Transverse colon (tissue), 4 donors: ENCODE results near the gene TUBD1. TPM values are rescaled to one million over a fixed set of nuclear protein-coding genes. Genes with fewer than 3 reads are reported as not detected.

Source experiments
- DNase-seq: peaks from one replicate; pipeline ENCODE4 v3.0.0-alpha.2; 2019
- H3K27ac ChIP-seq, 4 donors: fragments of 200-600 bp; sonication (generic); 2 replicates each; pipeline ENCODE4 v1.5.1; 2016 to 2018; ENCODE audit warnings: inconsistent platforms in 4 of 4
- H3K27me3 ChIP-seq: fragments of 200-600 bp; sonication (generic); 2 replicates; pipeline ENCODE4 v1.5.1; 2017; ENCODE audit warnings: inconsistent platforms
- H3K36me3 ChIP-seq, 4 donors: fragments of 200-600 bp; sonication (generic); 2 replicates each; pipeline ENCODE4 v1.5.1; 2017 to 2019; ENCODE audit warnings: inconsistent platforms in 4 of 4
- H3K4me1 ChIP-seq, 4 donors: fragments of 200-600 bp; sonication (generic); 2 replicates each; pipeline ENCODE4 v1.5.1; 2017 to 2020; ENCODE audit warnings: inconsistent platforms in 4 of 4
- H3K4me3 ChIP-seq, 4 donors: fragments of 200-600 bp; sonication (generic); 1 replicate in 1 of 4; 2 replicates in 3 of 4; pipeline versions ENCODE4 v1.5.1 to v1.6.1; 2017 to 2019; ENCODE audit warnings: inconsistent platforms in 4 of 4
- H3K9me3 ChIP-seq, 2 donors: fragments of 200-600 bp; sonication (generic); 2 replicates each; pipeline ENCODE4 v1.5.1; 2017 to 2019; ENCODE audit warnings: inconsistent platforms in 2 of 2
- CTCF ChIP-seq, 5 experiments: fragments of 200-600 bp in 3 of 5; fragments of 450-650 bp in 2 of 5; sonication (generic) in 3 of 5; IDR thresholded peaks; 1 replicate in 2 of 5; 2 replicates in 3 of 5; pipeline ENCODE4 v1.5.1; 2016 to 2017; ENCODE audit warnings: antibody characterized with exemption in 5 of 5, inconsistent platforms in 3 of 5, mild to moderate bottlenecking in 2 of 5, moderate library complexity in 1 of 5
- EP300 ChIP-seq: sonication (generic); formaldehyde crosslinking; IDR thresholded peaks from one replicate; pipeline ENCODE4 v1.6.1; 2017; ENCODE audit warnings: antibody characterized with exemption, low read depth
- POLR2A ChIP-seq: fragments of 450-650 bp; IDR thresholded peaks from one replicate; pipeline ENCODE4 v1.6.1; 2016; ENCODE audit warnings: antibody characterized with exemption, mild to moderate bottlenecking, moderate library complexity
- POLR2AphosphoS5 ChIP-seq, 3 donors: sonication (generic); formaldehyde crosslinking; IDR thresholded peaks; one replicate each; pipeline ENCODE4 v1.6.1; 2016; ENCODE audit warnings: antibody characterized with exemption in 3 of 3
- WGBS, 2 donors: methylation state at CpG; one replicate each; pipeline ENCODE4 v1.1.5; 2018; ENCODE audit warnings: low coverage in 1 of 2; 5-methylcytosine and 5-hydroxymethylcytosine counted together
- in situ Hi-C, 4 donors: fragments of 200-750 bp; cut with MboI; loops; one replicate each; pipeline versions ENCODE4 v1.15.0 to v1.15.1; 2017; ENCODE audit warnings: low sequenced_read_pairs in 3 of 4, low pct_ligation_motif_present in 1 of 4, low pct_unique_long_range_greater_than_20kb in 1 of 4
- intact Hi-C: fragments of 100-400 bp; cut with DNase I; formaldehyde crosslinking; loops from one replicate; pipeline ENCODE4 v1.15.1; 2023; ENCODE audit warnings: low total_unique reads
- small RNA-seq, 4 donors: library from RNA; depleted of rRNA; stranded (forward); fragments of <200 nt; gene quantifications; one replicate each; pipeline ENCODE3, GENCODE V24; 2016
- total RNA-seq, 4 donors: library from RNA; depleted of rRNA; stranded (reverse); fragments of >200 nt; gene quantifications; one replicate each; pipeline ENCODE4 v1.1.0, GENCODE V29; 2016

The TUBD1 gene
- total RNA-seq, 4 donors from 2014 or later: 0.80 to 13.3 (median 4.1) TPM

DNA sequence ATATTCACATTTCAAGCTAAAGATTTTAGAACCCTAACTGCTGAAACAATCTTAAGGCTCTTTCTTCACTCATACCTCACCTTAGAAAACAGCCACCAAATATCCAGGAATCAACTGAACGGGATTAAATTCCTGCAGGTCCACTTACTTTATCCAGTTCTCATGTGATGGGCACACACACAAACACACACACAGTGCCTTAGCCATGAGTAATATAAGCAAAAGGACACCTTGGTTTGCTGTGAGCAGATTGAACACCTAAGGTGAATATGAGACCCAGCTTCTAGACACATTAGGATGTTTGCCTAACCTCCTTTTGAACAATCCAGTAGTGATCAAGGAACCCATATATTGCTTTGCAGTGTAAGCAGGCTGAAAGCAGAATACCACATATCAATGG is 81.5 kb downstream of the TUBD1 start:
- TF ChIP-seq POLR2A (no peak), POLR2AphosphoS5 (IDR thresholded peaks at IDR 0.05) (no peak), EP300 (no peak), CTCF (IDR thresholded peaks at IDR 0.05) (no peak)
- Histone ChIP-seq H3K27me3 (no peaks in the 10 kb centered on the region), H3K36me3 (peaks cover 0 to 22% (median 9%) of the 10 kb centered on the region in 4 donors), H3K9me3 (no peaks in the 10 kb centered on the region), H3K4me1 (peaks cover 0 to 4% (median 0%) of the 10 kb centered on the region in 4 donors), H3K4me3 (no peak overlapping the region), H3K27ac (no peak overlapping the region)
- intact Hi-C loops: no loop called here
- DNase-seq: no peak
- in situ Hi-C loops: no loop called here
- 57 to 97% methylated on average over 1 of the region's 1 CpG for WGBS, 2 donors

DNA sequence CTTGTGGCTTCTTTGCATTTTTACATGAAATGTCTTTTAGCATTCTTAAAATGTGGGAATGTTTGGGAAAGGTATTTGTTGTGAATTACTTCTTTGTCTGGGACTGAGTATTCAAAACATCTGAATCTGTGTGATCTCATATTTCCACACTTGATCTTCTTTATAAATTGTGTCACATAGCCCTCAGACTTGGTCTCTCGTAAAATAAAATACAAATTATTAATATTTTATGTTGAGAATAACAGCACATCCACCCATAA is 81.9 kb downstream of the TUBD1 start:
- DNase-seq: no peak
- H3K27ac ChIP-seq: no peak overlapping the region
- peaks cover 0 to 4% (median 1%) of the 10 kb centered on the region in 4 donors for H3K4me1 ChIP-seq
- H3K36me3 ChIP-seq: peaks cover 0 to 22% (median 9%) of the 10 kb centered on the region in 4 donors
- H3K27me3 ChIP-seq: no peaks in the 10 kb centered on the region
- no peak overlapping the region for H3K4me3 ChIP-seq
- H3K9me3 ChIP-seq: no peaks in the 10 kb centered on the region
- intact Hi-C loops: no loop called here
- in situ Hi-C loops: no loop called here
- 71 to 88% methylated on average over 1 of the region's 1 CpG for WGBS, 2 donors
- no peak for TF ChIP-seq EP300
- no peak for TF ChIP-seq POLR2AphosphoS5 (IDR thresholded peaks at IDR 0.05)
- TF ChIP-seq CTCF (IDR thresholded peaks at IDR 0.05): no peak
- no peak for TF ChIP-seq POLR2A

Small RNAs within 50 kb of the gene (small RNA-seq; reads per million reads assigned to genes)
- gene RNU6-450P (0 reads per million in 4 donors), gene RPS29P21 (0 reads per million in 4 donors)

Other genes with a start within 250 kb of the TUBD1 start
- 10 to 100 TPM; 14.5 to 33.7 (median 20.0) TPM for gene PTRH2, start 185.5 kb downstream of the TUBD1 start, total RNA-seq
- 100 to 1,000 TPM; 136 to 547 (median 339) TPM for gene VMP1, start 185.3 kb downstream of the TUBD1 start, total RNA-seq
- 10 to 100 TPM; 18.3 to 51.3 (median 28.1) TPM for gene RPS6KB1, start 178 bp upstream of the TUBD1 start, total RNA-seq
- gene RNFT1, start 71.8 kb upstream of the TUBD1 start, total RNA-seq: 10 to 100 TPM; 10.3 to 72.6 (median 37.4) TPM
- 10 to 100 TPM in 2 of 4 donors, 1 to 10 TPM in 2; 2.6 to 11.3 (median 8.1) TPM for gene HEATR6, start 186.0 kb upstream of the TUBD1 start, total RNA-seq